Neural crest cell (in vitro differentiated cells): ENCODE data around the gene NTRK2. TPM values are rescaled to one million over a fixed set of nuclear protein-coding genes. Genes with fewer than 3 reads are reported as not detected.

Experiments
- DNase-seq: peaks from one replicate; pipeline ENCODE4 v3.0.0; 2021; ENCODE audit warnings: low read depth, mixed read lengths, low spot score
- H3K27ac Mint-ChIP-seq: one replicate; pipeline ENCODE4 v1.8.0; 2021; ENCODE audit warnings: mild to moderate bottlenecking, mixed read lengths; ENCODE audit not compliant: unreplicated experiment
- H3K27me3 Mint-ChIP-seq: 2 replicates; pipeline ENCODE4 v1.8.0; 2021; ENCODE audit warnings: low read depth, mild to moderate bottlenecking, mixed read lengths
- H3K36me3 Mint-ChIP-seq: 2 replicates; pipeline ENCODE4 v1.8.0; 2021; ENCODE audit warnings: low read depth, mild to moderate bottlenecking, mixed read lengths
- H3K4me1 Mint-ChIP-seq: 2 replicates; pipeline ENCODE4 v1.8.0; 2021; ENCODE audit warnings: mixed read lengths
- H3K4me3 Mint-ChIP-seq: one replicate; pipeline ENCODE4 v1.8.0; 2021; ENCODE audit warnings: mild to moderate bottlenecking, mixed read lengths
- H3K9me3 Mint-ChIP-seq: 2 replicates; pipeline ENCODE4 v1.8.0; 2021; ENCODE audit warnings: mixed read lengths
- CTCF ChIP-seq: fragments of 200-600 bp; sonication (generic); conservative IDR thresholded peaks from 2 replicates; pipeline ENCODE4 v1.5.0; 2021; ENCODE audit warnings: antibody characterized with exemption, mild to moderate bottlenecking
- total RNA-seq: library from RNA; stranded (reverse); gene quantifications from 2 replicates; pipeline ENCODE4 v1.2.1, GENCODE V29; 2021

The NTRK2 gene
- total RNA-seq, 1 donor from 2014 or later: 20.6 TPM

- Mint-ChIP-seq H3K27ac (no peak overlapping the region), H3K9me3 (peaks cover 15% of the 10 kb centered on the region), H3K4me1 (peaks cover 12% of the 10 kb centered on the region), H3K27me3 (peaks cover 3% of the 10 kb centered on the region), H3K36me3 (peaks cover 14% of the 10 kb centered on the region), H3K4me3 (no peak overlapping the region)
- DNase-seq: no peak
- TF ChIP-seq CTCF: no peak
These were observed 335.4 kb downstream of the NTRK2 start for GRCh38 chr9:85004818-85005413.

- DNase-seq: no peak
- TF ChIP-seq CTCF: no peak
- H3K4me1 Mint-ChIP-seq: peaks cover 20% of the 10 kb centered on the region
These were observed 338.2 kb downstream of the NTRK2 start for GRCh38 chr9:85007748-85008147.

GRCh38 chr9:85008215-85008614, 338.7 kb downstream of the NTRK2 start:
- no peak for DNase-seq
- no peak for TF ChIP-seq CTCF
- no peak overlapping the region for H3K4me3 Mint-ChIP-seq
- peaks cover 20% of the 10 kb centered on the region for H3K4me1 Mint-ChIP-seq
- H3K9me3 Mint-ChIP-seq: peaks cover 6% of the 10 kb centered on the region
- H3K27me3 Mint-ChIP-seq: peaks cover 3% of the 10 kb centered on the region
- H3K36me3 Mint-ChIP-seq: peaks cover 5% of the 10 kb centered on the region
- H3K27ac Mint-ChIP-seq: no peak overlapping the region

More at GRCh38 chr9:85007748-85008147, 338.2 kb downstream of the NTRK2 start:
- Mint-ChIP-seq H3K4me3 (no peak overlapping the region), H3K27me3 (peaks cover 3% of the 10 kb centered on the region), H3K27ac (no peak overlapping the region), H3K36me3 (peaks cover 5% of the 10 kb centered on the region), H3K9me3 (peaks cover 6% of the 10 kb centered on the region)

GRCh38 chr9:85009251-85009650, 339.7 kb downstream of the NTRK2 start:
- TF ChIP-seq CTCF: no peak
- peaks cover 6% of the 10 kb centered on the region for H3K9me3 Mint-ChIP-seq
- H3K36me3 Mint-ChIP-seq: peaks cover 5% of the 10 kb centered on the region
- no peaks in the 10 kb centered on the region for H3K27me3 Mint-ChIP-seq
- H3K4me3 Mint-ChIP-seq: no peak overlapping the region
- peaks cover 20% of the 10 kb centered on the region for H3K4me1 Mint-ChIP-seq
- DNase-seq: no peak
- H3K27ac Mint-ChIP-seq: no peak overlapping the region

GRCh38 chr9:85013703-85014102, 344.2 kb downstream of the NTRK2 start:
- Mint-ChIP-seq H3K36me3 (no peaks in the 10 kb centered on the region), H3K27ac (no peak overlapping the region), H3K4me1 (peaks cover 38% of the 10 kb centered on the region), H3K27me3 (no peaks in the 10 kb centered on the region), H3K4me3 (no peak overlapping the region), H3K9me3 (no peaks in the 10 kb centered on the region)
- TF ChIP-seq CTCF: no peak
- no peak for DNase-seq
